Activated CD8-positive, alpha-beta T cell treated with anti-CD3 and anti-CD28 coated beads, Interleukin-2, amount 10 ng/mL, durations not matched to agents 7 days and 5 days (primary cell): ENCODE measurements around the gene RAB7A. TPM values are rescaled to one million over a fixed set of nuclear protein-coding genes. Genes with fewer than 3 reads are reported as not detected.

ENCODE experiments used
- ATAC-seq: fragments of 150-1000 bp; cut with Tn5 transposase; one replicate; pipeline ENCODE4 v1.10.0; 2021; ENCODE audit warnings: moderate library complexity
- CTCF ChIA-PET: fragments of 350-600 bp; sonication (Branson Sonifier 250); formaldehyde crosslinking; loops from one replicate; lab custom pipeline; 2021; ENCODE audit warnings: antibody characterized with exemption; lab: Charles Lee
- POLR2A ChIA-PET: fragments of 350-600 bp; sonication (Branson Sonifier 250); formaldehyde crosslinking; loops from one replicate; lab custom pipeline; 2021; ENCODE audit warnings: antibody characterized with exemption; lab: Charles Lee
- DNase-seq: peaks from one replicate; pipeline ENCODE4 v3.0.0-alpha.2; 2020
- H3K27ac Mint-ChIP-seq: one replicate; pipeline ENCODE4 v1.8.0; 2021; ENCODE audit warnings: mild to moderate bottlenecking, mixed read lengths
- H3K27me3 Mint-ChIP-seq: one replicate; pipeline ENCODE4 v1.8.0; 2021; ENCODE audit warnings: low read depth, mixed read lengths
- H3K36me3 Mint-ChIP-seq: one replicate; pipeline ENCODE4 v1.8.0; 2021; ENCODE audit warnings: low read depth, mixed read lengths
- H3K4me1 Mint-ChIP-seq: one replicate; pipeline ENCODE4 v1.8.0; 2021; ENCODE audit warnings: low read depth, mixed read lengths
- H3K4me3 Mint-ChIP-seq: one replicate; pipeline ENCODE4 v1.8.0; 2021; ENCODE audit warnings: mild to moderate bottlenecking, mixed read lengths
- H3K9me3 Mint-ChIP-seq: one replicate; pipeline ENCODE4 v1.8.0; 2022; ENCODE audit warnings: mixed read lengths; ENCODE audit not compliant: insufficient read depth
- total RNA-seq, 2 experiments: library from RNA; stranded (reverse); gene quantifications; one replicate each; pipeline ENCODE4 v1.2.3, GENCODE V29; 2021

RAB7A gene
- total RNA-seq, 2 experiments from 2014 or later, result 256 to 269 TPM

DNA sequence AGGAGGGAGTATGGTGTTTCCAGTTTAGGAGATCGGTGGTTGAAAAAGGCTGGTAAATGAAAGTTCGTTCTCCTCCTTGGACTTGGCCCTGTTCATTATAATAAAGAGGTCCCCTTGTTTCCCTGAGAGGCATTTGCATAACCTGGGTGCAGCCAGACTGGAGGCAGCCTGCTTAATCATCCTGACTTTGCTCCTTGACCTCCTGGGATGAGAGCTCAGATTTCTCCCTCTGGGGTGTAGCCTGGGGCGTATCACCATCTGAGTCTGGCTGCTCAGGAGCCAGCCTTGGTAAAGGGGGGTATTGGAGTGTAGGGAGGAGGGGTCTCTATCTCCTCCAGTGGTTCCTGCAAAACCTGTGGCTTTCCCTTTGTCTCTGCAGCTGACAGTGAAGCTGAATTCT is 132.2 kb downstream of the RAB7A start:
- no peak for DNase-seq
- Mint-ChIP-seq H3K4me3 (no peak overlapping the region), H3K4me1 (no peaks in the 10 kb centered on the region), H3K27me3 (no peaks in the 10 kb centered on the region), H3K9me3 (peaks cover 35% of the 10 kb centered on the region), H3K27ac (no peak overlapping the region), H3K36me3 (peaks cover 28% of the 10 kb centered on the region)
- ATAC-seq, result no peak
- POLR2A ChIA-PET, result no interaction called here
- CTCF ChIA-PET, result no interaction called here

DNA sequence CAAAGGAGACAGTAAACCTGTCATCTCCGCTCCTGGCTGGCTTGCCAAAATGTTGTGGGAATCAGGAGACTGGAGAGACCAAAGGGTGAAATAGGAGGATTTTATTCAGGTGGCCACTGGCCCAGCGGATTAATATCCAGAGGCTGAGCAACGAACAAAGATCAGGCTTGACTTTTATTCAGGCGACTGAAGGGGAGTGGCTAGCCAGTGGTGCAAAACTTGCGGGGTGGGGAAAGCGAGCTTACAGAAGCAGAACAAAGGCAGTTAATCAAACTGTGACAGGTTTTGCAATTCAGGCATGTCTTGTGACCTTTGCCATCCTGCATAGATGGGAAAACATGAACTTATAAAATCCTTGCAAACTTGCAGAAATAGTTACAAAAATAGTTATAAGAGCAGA is 133.6 kb downstream of the RAB7A start:
- Mint-ChIP-seq H3K27ac (no peak overlapping the region), H3K36me3 (peaks cover 28% of the 10 kb centered on the region), H3K4me1 (peaks cover under 1% of the 10 kb centered on the region), H3K27me3 (no peaks in the 10 kb centered on the region), H3K9me3 (peaks cover 26% of the 10 kb centered on the region), H3K4me3 (no peak overlapping the region)
- DNase-seq, result no peak
- ATAC-seq, result no peak
- POLR2A ChIA-PET, result no interaction called here
- CTCF ChIA-PET, result no interaction called here

DNA sequence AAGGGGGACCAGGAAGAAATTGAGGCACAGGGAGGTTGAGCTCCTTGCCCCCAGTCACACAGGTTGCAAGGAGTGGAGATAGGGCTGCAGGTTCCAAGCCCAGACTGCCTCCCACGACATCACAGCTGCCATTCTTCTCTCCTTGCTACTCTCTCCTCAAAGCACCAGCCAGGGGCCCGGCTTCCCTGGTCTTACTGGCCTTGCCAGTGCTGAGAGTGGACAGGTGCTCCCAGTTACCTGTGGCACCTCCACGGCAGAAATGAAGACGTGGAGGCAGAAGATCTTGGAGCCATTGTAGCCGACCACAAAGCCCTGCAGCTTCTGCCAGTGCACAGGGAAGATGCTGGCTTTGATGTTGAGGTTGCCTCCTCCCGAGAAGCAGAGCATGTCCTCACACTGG is 135.5 kb downstream of the RAB7A start:
- Mint-ChIP-seq H3K27me3 (no peaks in the 10 kb centered on the region), H3K36me3 (peaks cover 28% of the 10 kb centered on the region), H3K4me1 (peaks cover 1% of the 10 kb centered on the region), H3K9me3 (peaks cover 26% of the 10 kb centered on the region), H3K4me3 (no peak overlapping the region), H3K27ac (no peak overlapping the region)
- CTCF ChIA-PET, result no interaction called here
- POLR2A ChIA-PET, result no interaction called here
- ATAC-seq (no peak), DNase-seq (no peak)

DNA sequence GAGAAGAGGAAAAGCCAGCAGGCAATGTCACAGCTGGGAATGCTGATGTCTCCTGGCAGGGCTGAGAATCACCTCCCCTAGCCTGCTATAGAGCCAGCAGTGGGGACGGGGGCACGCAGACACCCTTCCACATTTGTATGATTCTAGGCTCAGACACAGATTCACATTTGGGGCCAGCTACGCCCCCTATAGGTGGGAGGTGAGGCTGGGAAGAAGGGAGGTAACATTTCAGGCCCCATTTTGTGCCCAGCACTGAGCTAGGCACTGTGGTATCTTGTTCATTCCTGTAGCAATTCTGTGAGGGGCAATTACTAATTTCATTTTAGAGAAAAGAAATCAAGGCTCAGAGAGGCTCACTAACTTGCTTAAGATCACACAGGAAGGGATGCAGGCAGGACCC is 137.6 kb downstream of the RAB7A start:
- Mint-ChIP-seq H3K27me3 (no peaks in the 10 kb centered on the region), H3K4me3 (no peak overlapping the region), H3K36me3 (peaks cover 23% of the 10 kb centered on the region), H3K9me3 (peaks cover 22% of the 10 kb centered on the region), H3K27ac (no peak overlapping the region), H3K4me1 (peaks cover 1% of the 10 kb centered on the region)
- ChIA-PET POLR2A (no interaction called here), CTCF (interaction anchor here (0.9 to 1.9 kb wide), 3 partner anchors 12 to 18 kb away, joined by 3 to 6 read pairs (median 3); no protein-coding TSS in a partner anchor)
- DNase-seq (peak; percentile 29), ATAC-seq (no peak)

Other genes with a start within 250 kb of the RAB7A start
- gene GATA2, start 233.0 kb upstream of the RAB7A start, total RNA-seq, result not detected
- gene RPN1, start 75.4 kb upstream of the RAB7A start, total RNA-seq, result 100 to 1,000 TPM; 157 to 162 TPM
- gene ACAD9, start 153.4 kb downstream of the RAB7A start, total RNA-seq, result 10 to 100 TPM; 61.3 to 68.3 TPM